Breast epithelium (tissue), 4 donors: ENCODE data around the gene GCN1. TPM values are rescaled to one million over a fixed set of nuclear protein-coding genes. Genes with fewer than 3 reads are reported as not detected.

Experiments used
- DNase-seq, 2 donors: peaks; one replicate each; pipeline ENCODE4 v3.0.0-alpha.2; 2019; ENCODE audit warnings: low spot score in 2 of 2
- H3K27ac ChIP-seq, 2 donors: fragments of 200-600 bp; sonication (generic) in 1 of 2; one replicate each; pipeline ENCODE4 v1.5.1; 2016 to 2019; ENCODE audit warnings: mild to moderate bottlenecking in 1 of 2
- H3K27me3 ChIP-seq, 2 donors: fragments of 200-600 bp; sonication (generic) in 1 of 2; one replicate each; pipeline versions ENCODE4 v1.5.1 to v1.6.0; 2017 to 2019; ENCODE audit warnings: control low read depth in 1 of 2, mild to moderate bottlenecking in 1 of 2
- H3K36me3 ChIP-seq: fragments of 200-600 bp; one replicate; pipeline ENCODE4 v1.5.1; 2019
- H3K4me1 ChIP-seq, 2 donors: fragments of 200-600 bp; sonication (generic); one replicate each; pipeline ENCODE4 v1.5.1; 2016 to 2019; ENCODE audit warnings: control low read depth in 1 of 2
- H3K4me3 ChIP-seq, 3 donors: fragments of 200-600 bp; sonication (generic); 1 replicate in 2 of 3; 2 replicates in 1 of 3; pipeline ENCODE4 v1.5.1; 2016 to 2019; ENCODE audit warnings: mild to moderate bottlenecking in 3 of 3, moderate library complexity in 2 of 3
- H3K9me3 ChIP-seq, 2 donors: fragments of 200-600 bp; sonication (generic) in 1 of 2; one replicate each; pipeline ENCODE4 v1.5.1; 2016 to 2019; ENCODE audit warnings: control low read depth in 1 of 2
- POLR2A ChIP-seq: fragments of 450-650 bp; IDR thresholded peaks from one replicate; pipeline ENCODE4 v1.6.1; 2016; ENCODE audit warnings: antibody characterized with exemption, mild to moderate bottlenecking, moderate library complexity
- POLR2AphosphoS5 ChIP-seq, 3 donors: sonication (generic); formaldehyde crosslinking; IDR thresholded peaks; one replicate each; pipeline ENCODE4 v1.6.1; 2017; ENCODE audit warnings: antibody characterized with exemption in 3 of 3
- intact Hi-C: fragments of 100-400 bp; cut with DNase I; formaldehyde crosslinking; loops from one replicate; pipeline ENCODE4 v1.15.1; 2023; ENCODE audit warnings: low total_unique reads
- total RNA-seq, 3 donors: library from RNA; depleted of rRNA; stranded (reverse); fragments of >200 nt; gene quantifications; one replicate each; pipeline ENCODE4 v1.1.0, GENCODE V29; 2016
- TF ChIP-seq, protein P1 (sequence below), 3 donors: fragments of 450-650 bp; IDR thresholded peaks; one replicate each; pipeline ENCODE4 v1.5.1; 2016 to 2017; ENCODE audit warnings: antibody characterized with exemption in 3 of 3, mild to moderate bottlenecking in 3 of 3, moderate library complexity in 3 of 3

GCN1 gene
- total RNA-seq, 3 donors from 2014 or later, result 50.1 to 79.6 (median 73.4) TPM

DNA sequence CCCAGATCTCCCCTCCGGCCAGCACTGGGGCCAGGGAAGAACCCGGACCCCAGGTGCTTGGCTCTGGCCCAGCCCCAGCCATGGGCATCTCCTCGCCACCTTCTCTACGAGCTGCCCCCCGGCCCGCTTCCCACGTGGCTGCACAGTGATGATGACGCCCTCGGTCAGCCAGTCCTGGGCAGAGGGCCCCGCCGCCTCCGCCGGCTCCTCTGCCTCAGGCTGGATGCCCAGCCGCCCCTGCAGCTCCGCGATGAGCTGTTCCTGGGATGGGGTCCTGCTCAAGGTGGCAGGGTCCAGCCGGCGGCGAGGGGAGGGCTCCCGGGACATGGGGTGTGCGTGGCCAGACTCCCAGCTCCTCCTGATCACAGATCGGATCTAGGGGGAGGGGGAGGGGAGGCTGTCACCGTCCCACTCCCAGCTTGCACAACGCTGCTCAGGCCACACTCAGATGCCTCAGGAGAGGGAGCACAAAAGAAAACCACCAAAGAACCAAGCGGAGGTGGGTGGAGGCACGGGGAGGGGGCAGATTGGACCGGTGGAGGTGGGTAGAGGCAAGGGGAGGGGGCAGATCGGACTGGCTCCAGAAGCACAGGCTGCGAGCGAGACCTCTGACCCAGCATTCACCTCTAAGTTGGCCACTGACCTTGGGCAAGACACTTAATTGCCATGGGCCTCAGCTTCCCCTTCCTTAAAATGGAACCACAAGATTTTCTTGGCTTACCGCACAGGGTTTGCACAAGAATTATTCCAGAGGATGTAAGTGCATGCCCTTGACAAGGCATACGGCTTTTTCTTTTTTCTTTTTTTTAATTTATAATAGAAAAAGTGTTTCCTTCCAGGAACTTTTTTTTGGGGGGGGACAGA lies 22.5 kb upstream of the GCN1 start:
- Histone ChIP-seq H3K4me1 (no peaks in the 10 kb centered on the region), H3K9me3 (no peaks in the 10 kb centered on the region), H3K4me3 (no peak overlapping the region), H3K27ac (peak overlapping the region; percentile 1 to 71), H3K36me3 (peaks cover 22% of the 10 kb centered on the region), H3K27me3 (no peaks in the 10 kb centered on the region)
- DNase-seq, result no peak
- intact Hi-C loops, result no loop called here
- no peak for TF ChIP-seq POLR2AphosphoS5 (IDR thresholded peaks at IDR 0.05)
- TF ChIP-seq, protein P1, sequence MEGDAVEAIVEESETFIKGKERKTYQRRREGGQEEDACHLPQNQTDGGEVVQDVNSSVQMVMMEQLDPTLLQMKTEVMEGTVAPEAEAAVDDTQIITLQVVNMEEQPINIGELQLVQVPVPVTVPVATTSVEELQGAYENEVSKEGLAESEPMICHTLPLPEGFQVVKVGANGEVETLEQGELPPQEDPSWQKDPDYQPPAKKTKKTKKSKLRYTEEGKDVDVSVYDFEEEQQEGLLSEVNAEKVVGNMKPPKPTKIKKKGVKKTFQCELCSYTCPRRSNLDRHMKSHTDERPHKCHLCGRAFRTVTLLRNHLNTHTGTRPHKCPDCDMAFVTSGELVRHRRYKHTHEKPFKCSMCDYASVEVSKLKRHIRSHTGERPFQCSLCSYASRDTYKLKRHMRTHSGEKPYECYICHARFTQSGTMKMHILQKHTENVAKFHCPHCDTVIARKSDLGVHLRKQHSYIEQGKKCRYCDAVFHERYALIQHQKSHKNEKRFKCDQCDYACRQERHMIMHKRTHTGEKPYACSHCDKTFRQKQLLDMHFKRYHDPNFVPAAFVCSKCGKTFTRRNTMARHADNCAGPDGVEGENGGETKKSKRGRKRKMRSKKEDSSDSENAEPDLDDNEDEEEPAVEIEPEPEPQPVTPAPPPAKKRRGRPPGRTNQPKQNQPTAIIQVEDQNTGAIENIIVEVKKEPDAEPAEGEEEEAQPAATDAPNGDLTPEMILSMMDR (IDR thresholded peaks at IDR 0.05), result no peak
- no peak for TF ChIP-seq POLR2A

GRCh38 chr12:120215766-120216735 lies 21.5 kb upstream of the GCN1 start:
- Histone ChIP-seq H3K27me3 (no peaks in the 10 kb centered on the region), H3K27ac (peak overlapping the region; percentile 1 to 71), H3K4me1 (no peaks in the 10 kb centered on the region), H3K36me3 (peaks cover 17% of the 10 kb centered on the region), H3K4me3 (no peak overlapping the region), H3K9me3 (no peaks in the 10 kb centered on the region)
- TF ChIP-seq, protein P1 (IDR thresholded peaks at IDR 0.05), result no peak
- no peak for TF ChIP-seq POLR2A
- TF ChIP-seq POLR2AphosphoS5 (IDR thresholded peaks at IDR 0.05), result no peak
- intact Hi-C loops, result no loop called here
- DNase-seq, result no peak

DNA sequence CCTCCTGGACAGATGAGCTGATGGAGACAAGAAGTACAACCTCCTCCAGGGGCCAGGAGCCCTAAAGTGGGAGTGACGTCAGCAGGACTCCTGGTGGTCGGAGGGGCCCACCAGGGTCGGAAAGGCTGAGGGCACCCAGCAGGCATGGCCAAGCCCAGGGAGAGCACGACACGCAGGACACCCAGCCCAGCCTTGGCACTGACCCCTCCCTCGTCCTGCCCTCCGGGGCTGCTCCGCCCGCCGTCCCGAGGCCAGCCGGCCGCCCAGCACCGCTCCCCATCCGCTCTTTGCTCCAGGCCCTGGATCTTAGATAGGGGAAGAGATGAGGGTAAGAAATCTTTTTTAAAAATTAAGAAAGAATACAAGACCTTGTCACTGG lies 20.8 kb upstream of the GCN1 start:
- H3K27me3 ChIP-seq, result no peaks in the 10 kb centered on the region
- peaks cover 17% of the 10 kb centered on the region for H3K36me3 ChIP-seq
- DNase-seq, result no peak
- intact Hi-C loops, result no loop called here
- no peaks in the 10 kb centered on the region for H3K9me3 ChIP-seq
- no peak for TF ChIP-seq POLR2AphosphoS5 (IDR thresholded peaks at IDR 0.05)
- TF ChIP-seq, protein P1 (IDR thresholded peaks at IDR 0.05), result no peak
- TF ChIP-seq POLR2A, result no peak
- no peak overlapping the region for H3K27ac ChIP-seq
- H3K4me1 ChIP-seq, result no peaks in the 10 kb centered on the region
- H3K4me3 ChIP-seq, result no peak overlapping the region

- no peak for DNase-seq
- Histone ChIP-seq H3K4me1 (no peaks in the 10 kb centered on the region), H3K9me3 (no peaks in the 10 kb centered on the region), H3K36me3 (peaks cover 17% of the 10 kb centered on the region), H3K4me3 (no peak overlapping the region), H3K27ac (no peak overlapping the region), H3K27me3 (no peaks in the 10 kb centered on the region)
- TF ChIP-seq, protein P1 (IDR thresholded peaks at IDR 0.05), result no peak
- intact Hi-C loops, result no loop called here
These were observed 20.3 kb upstream of the GCN1 start for GRCh38 chr12:120214626-120215356.
